KMS-11 (cell line): ENCODE results near the gene PERCC1.
"Not testable (repeated sequence)": the region's sequence is repeated elsewhere in the genome, so short reads cannot be mapped to it uniquely, and the experiment has no call there.

Experiments used
- H2AFZ ChIP-seq: fragments of 200-600 bp; sonication (generic); 2 replicates; pipeline ENCODE4 v1.6.1; 2016; ENCODE audit warnings: antibody characterized with exemption, mixed run types, low read depth
- H3K27ac ChIP-seq: fragments of 200-600 bp; sonication (generic); 2 replicates; pipeline ENCODE4 v1.6.1; 2016; ENCODE audit warnings: mild to moderate bottlenecking, mixed run types
- H3K27me3 ChIP-seq: fragments of 200-600 bp; sonication (generic); 2 replicates; pipeline ENCODE4 v1.6.1; 2017; ENCODE audit warnings: mild to moderate bottlenecking, low read depth, mixed run types, moderate library complexity; ENCODE audit not compliant: insufficient read depth
- H3K36me3 ChIP-seq: fragments of 200-600 bp; sonication (generic); 2 replicates; pipeline ENCODE4 v1.6.1; 2017; ENCODE audit warnings: mild to moderate bottlenecking, mixed run types; ENCODE audit not compliant: insufficient read depth
- H3K4me1 ChIP-seq: fragments of 200-600 bp; sonication (generic); 2 replicates; pipeline ENCODE4 v1.6.1; 2016; ENCODE audit warnings: mild to moderate bottlenecking, low read depth, mixed run types; ENCODE audit not compliant: poor library complexity, severe bottlenecking
- H3K4me2 ChIP-seq: fragments of 200-600 bp; sonication (generic); 2 replicates; pipeline ENCODE4 v1.7.0; 2016; ENCODE audit warnings: mild to moderate bottlenecking, mixed run types
- H3K4me3 ChIP-seq: fragments of 200-600 bp; sonication (generic); IDR thresholded peaks from 2 replicates; pipeline ENCODE4 v1.6.1; 2017; ENCODE audit warnings: low read depth, low read length, mixed read lengths; ENCODE audit not compliant: insufficient read depth
- H3K79me2 ChIP-seq: fragments of 200-600 bp; sonication (generic); 2 replicates; pipeline ENCODE4 v1.6.1; 2016; ENCODE audit warnings: low read depth, mixed run types; ENCODE audit not compliant: insufficient read depth
- H3K9ac ChIP-seq: fragments of 200-600 bp; sonication (generic); 2 replicates; pipeline ENCODE4 v1.6.1; 2016; ENCODE audit warnings: mild to moderate bottlenecking, mixed run types
- H4K20me1 ChIP-seq: fragments of 200-600 bp; sonication (generic); 2 replicates; pipeline ENCODE4 v1.6.1; 2016; ENCODE audit warnings: mild to moderate bottlenecking, mixed run types; ENCODE audit not compliant: insufficient read depth
- CTCF ChIP-seq: fragments of 200-600 bp; sonication (generic); conservative IDR thresholded peaks from 2 replicates; pipeline ENCODE4 v1.6.1; 2017; ENCODE audit warnings: low read depth, mild to moderate bottlenecking, antibody characterized with exemption, low read length, moderate library complexity, mixed read lengths

Gene PERCC1

DNA sequence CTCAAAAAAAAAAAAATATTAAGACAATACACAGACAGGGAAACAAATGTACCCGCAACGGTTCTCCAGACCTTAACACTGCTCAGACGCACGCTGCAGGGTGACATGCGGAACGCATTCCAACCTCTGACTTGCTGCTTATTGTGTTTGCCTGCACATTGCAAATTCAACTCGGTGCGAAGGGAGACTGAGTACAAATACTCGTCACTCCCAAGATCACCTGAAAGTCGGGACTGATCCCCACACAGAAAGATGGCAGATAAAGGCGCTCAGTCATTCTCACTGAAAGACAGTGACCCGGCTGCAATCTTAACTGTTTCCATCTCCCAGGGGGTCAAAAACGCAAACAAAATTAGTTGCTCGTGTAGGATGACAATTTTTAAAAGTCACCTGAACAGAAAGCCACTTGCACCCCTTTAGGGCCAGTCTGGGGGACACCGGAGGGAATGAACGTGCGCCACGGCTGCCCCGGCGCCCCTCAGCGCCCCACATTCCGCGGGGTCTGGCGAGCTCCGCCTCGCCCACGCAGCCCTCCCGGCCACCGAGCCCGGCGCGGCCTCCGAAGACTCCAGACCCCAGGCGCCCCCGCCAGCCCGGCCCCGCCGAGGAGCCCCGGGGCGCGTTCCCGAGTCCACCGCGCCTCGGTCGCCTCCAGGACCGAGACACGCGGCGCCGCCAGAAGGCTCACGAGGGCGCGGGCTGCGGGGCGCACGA, 43.4 kb downstream of the PERCC1 start:
- Histone ChIP-seq H3K27me3 (no peaks in the 10 kb centered on the region), H3K36me3 (no peaks in the 10 kb centered on the region), H3K4me1 (peaks cover 16% of the 10 kb centered on the region), H3K4me3 (no peak overlapping the region), H3K27ac (peak overlapping the region; percentile 2; the same call in 1 of the 2 replicates), H3K79me2 (peaks cover 12% of the 10 kb centered on the region; the same call in 1 of the 2 replicates), H4K20me1 (no peaks in the 10 kb centered on the region), H3K9ac (peak overlapping the region; percentile 92), H2AFZ (peak overlapping the region; percentile 98), H3K4me2 (peak overlapping the region; percentile 95)
- TF ChIP-seq CTCF = no peak

GRCh38 chr16:1474796-1475551, 44.1 kb downstream of the PERCC1 start, which contains the start of gene CLCN7:
TSS of gene CLCN7 (minus strand) at chr16:1475028. CDS start at chr16:1474974, 54 bp downstream.
- H4K20me1 ChIP-seq = no peaks in the 10 kb centered on the region
- peak within 1 kb of the TSS; percentile 92 for H3K9ac ChIP-seq
- H3K27ac ChIP-seq = peak within 1 kb of the TSS; percentile 68
- TF ChIP-seq CTCF = no peak
- H3K4me2 ChIP-seq = peak within 1 kb of the TSS; percentile 95
- peak within 1 kb of the TSS; percentile 98 for H2AFZ ChIP-seq
- no peaks in the 10 kb centered on the region for H3K36me3 ChIP-seq
- H3K4me1 ChIP-seq = peaks cover 16% of the 10 kb centered on the region
- H3K79me2 ChIP-seq = peaks cover 12% of the 10 kb centered on the region; the same call in 1 of the 2 replicates
- no peaks in the 10 kb centered on the region; the same call in 1 of the 2 replicates for H3K27me3 ChIP-seq
- H3K4me3 ChIP-seq = peak within 1 kb of the TSS; percentile 70

DNA sequence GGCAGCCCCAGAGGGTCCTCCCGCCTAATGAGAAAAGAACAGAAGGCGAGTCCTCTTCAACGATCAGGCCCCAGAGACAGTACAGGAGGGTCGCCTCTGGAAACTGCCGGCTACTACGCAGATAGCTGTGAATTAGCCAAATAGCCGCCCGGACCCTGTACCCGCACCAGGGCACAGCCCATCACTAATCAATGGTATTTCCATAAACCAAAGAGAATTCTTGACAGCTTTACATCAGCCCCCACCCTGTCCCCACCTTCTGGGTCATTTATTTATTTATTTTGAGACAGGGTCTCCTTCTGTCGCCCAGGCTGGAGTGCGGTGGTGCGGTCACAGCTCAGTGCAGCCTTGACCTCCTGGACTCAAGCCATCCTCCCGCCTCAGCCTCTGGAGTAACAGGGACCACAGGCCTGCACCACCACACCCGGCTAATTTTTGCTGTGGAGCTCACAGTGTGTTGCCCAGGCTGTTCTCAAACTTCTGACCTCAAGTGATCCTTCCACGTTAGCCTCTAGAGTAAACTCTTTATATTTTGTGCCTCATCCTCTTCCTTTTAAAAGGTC, 44.8 kb downstream of the PERCC1 start:
- Histone ChIP-seq H3K36me3 (no peaks in the 10 kb centered on the region), H3K27me3 (peaks cover 3% of the 10 kb centered on the region; the same call in 1 of the 2 replicates), H3K4me3 (peak overlapping the region; percentile 70), H4K20me1 (no peaks in the 10 kb centered on the region), H2AFZ (peak overlapping the region; percentile 98), H3K79me2 (peaks cover 12% of the 10 kb centered on the region; the same call in 1 of the 2 replicates), H3K4me1 (peaks cover 16% of the 10 kb centered on the region), H3K4me2 (peak overlapping the region; percentile 95), H3K9ac (peak overlapping the region; percentile 92; the same call in 1 of the 2 replicates), H3K27ac (peak overlapping the region; percentile 68)
- no peak for TF ChIP-seq CTCF

DNA sequence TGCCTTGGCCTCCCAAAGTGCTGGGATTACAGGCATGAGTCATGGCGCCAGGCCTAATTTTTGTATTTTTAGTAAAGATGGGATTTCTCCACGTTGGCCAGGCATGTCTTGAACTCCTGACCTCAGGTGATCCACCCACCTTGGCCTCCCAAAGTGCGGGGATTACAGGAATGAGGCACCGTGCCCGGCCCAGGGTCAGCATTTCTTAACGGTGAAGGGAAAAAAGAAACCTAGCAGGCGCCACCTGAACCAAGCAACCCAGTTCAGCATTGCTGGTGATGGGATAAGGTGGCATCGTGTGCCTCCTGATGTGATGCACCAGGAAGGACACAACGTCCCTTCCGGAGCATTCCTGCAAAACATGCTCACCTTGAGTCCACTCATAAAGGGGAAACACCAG, 46.2 kb downstream of the PERCC1 start:
- H3K27ac ChIP-seq = no peak overlapping the region
- no peak overlapping the region for H3K9ac ChIP-seq
- H3K4me2 ChIP-seq = no peak overlapping the region
- peaks cover 12% of the 10 kb centered on the region; the same call in 1 of the 2 replicates for H3K79me2 ChIP-seq
- H4K20me1 ChIP-seq = no peaks in the 10 kb centered on the region
- no peak overlapping the region for H3K4me3 ChIP-seq
- no peak overlapping the region for H2AFZ ChIP-seq
- H3K4me1 ChIP-seq = peaks cover 18% of the 10 kb centered on the region
- peaks cover 7% of the 10 kb centered on the region for H3K27me3 ChIP-seq
- no peak for TF ChIP-seq CTCF
- H3K36me3 ChIP-seq = no peaks in the 10 kb centered on the region

GRCh38 chr16:1478937-1479336, 48.1 kb downstream of the PERCC1 start:
- H3K9ac ChIP-seq, H3K79me2 ChIP-seq, H4K20me1 ChIP-seq, H3K27ac ChIP-seq, H3K36me3 ChIP-seq, H2AFZ ChIP-seq, H3K4me2 ChIP-seq, H3K4me3 ChIP-seq: not testable (repeated sequence)
- H3K4me1 ChIP-seq = peaks cover 15% of the 10 kb centered on the region
- H3K27me3 ChIP-seq = peaks cover 25% of the 10 kb centered on the region
